ENCODE results near the gene WDR75. TPM values are rescaled to one million over a fixed set of nuclear protein-coding genes. Genes with fewer than 3 reads are reported as not detected.

Gene WDR75
- total and polyA plus RNA-seq, 2 of the 13 experiments (the other 11 are each of a cell fraction or from before 2014, with no cell fraction given), result 63.0 to 74.1 TPM

GRCh38 chr2:189454009-189454408 is 12.7 kb downstream of the WDR75 start:
- Histone ChIP-seq H3K79me2 (ENCODE audit: insufficient read depth, low read length) (no peaks in the 10 kb centered on the region), H3K9me3 (ENCODE audit: low read length) (no peaks in the 10 kb centered on the region), H3K4me2 (ENCODE audit: low read depth, low read length) (no peak overlapping the region), H2AFZ (ENCODE audit: low read length) (no peak overlapping the region), H4K20me1 (ENCODE audit: insufficient read depth, low read length) (no peaks in the 10 kb centered on the region), H3K4me1 (ENCODE audit: insufficient read depth, low read length) (no peaks in the 10 kb centered on the region), H3K27me3 (ENCODE audit: control insufficient read depth in 1 of 2, insufficient read depth in 2 of 2, low read length in 2 of 2) (no peaks in the 10 kb centered on the region), H3K4me3 (replicated peaks in 1 of 3; ENCODE audit: insufficient read depth in 1 of 3, low read depth in 2 of 3, low read length in 3 of 3) (no peak overlapping the region), H3K27ac (ENCODE audit: extremely low read length, insufficient read depth, low read length) (no peak overlapping the region), H3K9ac (ENCODE audit: insufficient read depth, low read depth, low read length) (no peak overlapping the region), H3K36me3 (replicated peaks in 1 of 2; ENCODE audit: control insufficient read depth in 1 of 2, insufficient read depth in 2 of 2, low read length in 2 of 2) (peaks cover 34 to 93% of the 10 kb centered on the region in 2 experiments)
- in situ Hi-C loops (cut with HindIII; ENCODE audit: extremely low pct_ligation_motif_present, low pct_unique_long_range_greater_than_20kb) (no loop called here), intact Hi-C loops (cut with micrococcal nuclease; ENCODE audit: unreplicated experiment) (no loop called here)
- DNase-seq (ENCODE audit: low spot score) (no peak), ATAC-seq (no peak), FAIRE-seq (no peak)
- TF ChIP-seq ZSCAN31 (CRISPR knock-in tag; IDR thresholded peaks at IDR 0.05; ENCODE audit: low read depth), result no peak
- TF ChIP-seq ARID5B (CRISPR knock-in tag; IDR thresholded peaks at IDR 0.05), result no peak
- TF ChIP-seq POLR2A (IDR thresholded peaks at IDR 0.05; ENCODE audit: insufficient read depth in 1 of 2, low read depth in 2 of 2, low read length in 2 of 2), result no peak
- TF ChIP-seq AGO2 (optimal IDR thresholded peaks at IDR 0.05; ENCODE audit: low read depth, low read length), result no peak
- no peak for TF ChIP-seq ZNF496 (CRISPR knock-in tag; IDR thresholded peaks at IDR 0.05; ENCODE audit: insufficient replicate concordance)
- no peak for TF ChIP-seq HES4 (CRISPR knock-in tag; IDR thresholded peaks at IDR 0.05; ENCODE audit: borderline replicate concordance)
- TF ChIP-seq FOXP1 (IDR thresholded peaks at IDR 0.05), result no peak
- no peak for TF ChIP-seq FOXP1 (CRISPR knock-in tag; IDR thresholded peaks at IDR 0.05)
- no peak for TF ChIP-seq BCL3 (CRISPR knock-in tag; IDR thresholded peaks at IDR 0.05)
- TF ChIP-seq SMARCE1 (IDR thresholded peaks at IDR 0.05; ENCODE audit: borderline replicate concordance), result no peak
- no peak for TF ChIP-seq KAT8 (CRISPR knock-in tag; IDR thresholded peaks at IDR 0.05)
- TF ChIP-seq ETS1 (CRISPR knock-in tag; IDR thresholded peaks at IDR 0.05), result no peak
- POLR2A ChIA-PET, result interaction anchor here (1.5 kb wide), 1 partner anchor 13 kb away, joined by 3 read pairs; no protein-coding TSS in a partner anchor
- CTCF ChIA-PET (ENCODE audit: low intra/inter-chr PET ratio, low total read pairs), result no interaction called here
- no TSS peak for BruUV-seq (replicated peaks)
- WGBS (ENCODE audit: low lambda C conversion rate), result 97% methylated on average over 2 of the region's 2 CpGs
